ENCODE results near the gene SETD5. TPM values are rescaled to one million over a fixed set of nuclear protein-coding genes. Genes with fewer than 3 reads are reported as not detected.
A peak's percentile ranks its signal among the peaks of the same experiment; 100 is the strongest.

SETD5 gene
- total RNA-seq, 1 donor = 140 TPM

DNA sequence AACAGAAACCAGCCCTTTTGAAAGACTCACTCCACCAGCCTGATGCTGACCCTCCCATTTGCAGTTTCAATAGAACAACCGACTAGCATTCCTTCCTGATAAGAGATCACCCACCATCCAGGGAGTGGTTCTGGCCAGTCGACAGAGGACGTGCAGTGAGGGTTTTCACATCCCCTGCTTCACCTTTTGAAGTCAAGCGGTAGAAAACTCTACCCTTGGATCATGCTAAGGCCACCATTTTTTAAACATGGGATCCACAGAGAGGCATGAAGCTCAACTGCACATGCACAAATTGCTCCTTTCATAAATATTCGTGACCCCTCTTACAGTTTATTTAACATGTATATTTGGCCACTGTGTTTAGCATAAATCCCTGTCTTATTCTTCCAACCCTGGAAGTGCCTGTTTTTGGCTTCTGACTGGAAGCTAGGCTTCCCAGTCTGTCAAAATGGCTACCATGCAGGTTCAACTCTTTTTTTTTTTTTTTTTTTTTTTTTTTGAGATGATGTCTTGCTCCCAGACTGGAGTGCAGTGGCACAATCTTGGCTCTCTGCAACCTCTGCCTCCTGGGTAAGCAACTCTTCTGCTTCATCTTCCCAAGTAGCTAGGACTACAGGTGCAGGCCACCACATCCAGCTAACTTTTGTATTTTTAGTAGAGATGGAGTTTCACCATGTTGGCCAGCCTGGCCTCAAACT, 35.6 kb upstream of the SETD5 start:
- no peak for TF ChIP-seq CTCF (IDR thresholded peaks at IDR 0.05; ENCODE audit: insufficient read depth, low read depth, low read length)
- no peak for DNase-seq (ENCODE audit: low read depth)
- peak overlapping the region; percentile 68 for H3K4me3 ChIP-seq (ENCODE audit: low read depth, low read length)

DNA sequence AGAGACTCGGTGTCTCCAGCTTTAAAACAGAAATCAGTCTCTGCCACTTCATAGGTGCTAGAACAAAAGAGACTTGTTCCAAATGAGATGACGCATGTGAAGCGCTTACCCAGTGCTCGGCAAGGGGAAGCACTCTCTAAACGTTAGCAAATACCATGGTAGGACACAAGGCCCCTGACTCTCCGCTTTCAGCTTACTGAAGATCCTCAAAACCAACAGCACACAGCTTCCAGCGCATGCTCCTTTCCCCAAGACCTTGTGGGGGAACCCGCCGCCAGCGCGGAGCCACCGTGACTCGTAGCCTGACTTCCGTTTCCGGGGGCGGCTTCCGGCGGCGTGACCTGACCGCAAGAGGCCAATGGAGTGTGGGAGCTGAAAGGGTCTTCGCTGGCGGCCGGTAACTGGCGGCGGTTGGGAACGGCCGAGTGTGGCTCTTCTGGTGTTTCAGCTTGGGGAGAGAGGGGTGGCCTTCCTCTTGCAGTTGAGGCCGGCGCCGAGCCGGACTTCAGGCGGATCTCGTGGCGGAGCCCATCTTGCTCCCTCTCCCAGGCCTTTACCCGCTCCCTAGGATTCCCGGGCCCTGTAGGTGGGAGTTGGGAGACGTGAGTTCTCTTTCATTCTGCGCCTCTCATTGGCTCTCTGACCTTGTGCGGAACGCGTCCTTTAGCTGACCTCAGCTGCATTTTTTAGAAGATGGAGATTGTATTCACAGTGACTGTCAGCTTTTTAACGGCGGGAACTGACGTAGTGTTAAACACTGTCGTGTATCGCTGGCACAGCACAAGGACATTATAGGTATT, 34.5 kb upstream of the SETD5 start, which contains the start of gene THUMPD3:
THUMPD3 (plus strand) TSS at position 324 of the 800 bp plus-strand sequence. CDS start 2,015 bp downstream, outside the sequence.
- no peak for TF ChIP-seq CTCF (IDR thresholded peaks at IDR 0.05; ENCODE audit: insufficient read depth, low read depth, low read length)
- H3K4me3 ChIP-seq (ENCODE audit: low read depth, low read length) = peak within 1 kb of the TSS; percentile 68
- peak; percentile 92 for DNase-seq (ENCODE audit: low read depth)

- DNase-seq (ENCODE audit: low read depth) = no peak
- no peak overlapping the region for H3K4me3 ChIP-seq (ENCODE audit: low read depth, low read length)
- TF ChIP-seq CTCF (IDR thresholded peaks at IDR 0.05; ENCODE audit: insufficient read depth, low read depth, low read length) = no peak
Measured at GRCh38 chr3:9369508-9369907, 27.9 kb upstream of the SETD5 start.

DNA sequence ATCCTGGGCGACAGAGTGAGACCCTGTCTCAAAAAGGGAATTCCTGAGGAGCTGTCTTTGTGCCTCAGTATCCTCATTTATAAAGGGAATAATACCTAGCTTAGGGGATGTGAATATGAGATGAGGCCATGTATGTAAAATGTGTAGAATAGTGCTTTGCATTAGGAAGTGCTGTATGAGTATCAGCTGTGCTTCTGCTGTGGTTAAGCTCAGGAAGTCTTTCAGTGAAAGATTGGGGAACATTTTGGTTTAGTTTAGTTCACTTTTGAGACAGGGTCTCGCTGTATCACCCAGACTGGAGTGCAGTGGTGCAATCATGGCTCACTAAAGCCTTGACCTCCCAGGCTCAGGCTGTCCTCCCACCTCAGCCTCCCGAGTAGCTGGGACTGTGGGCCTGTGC, 23.9 kb upstream of the SETD5 start:
- no peak for TF ChIP-seq CTCF (IDR thresholded peaks at IDR 0.05; ENCODE audit: insufficient read depth, low read depth, low read length)
- no peak for DNase-seq (ENCODE audit: low read depth)
- H3K4me3 ChIP-seq (ENCODE audit: low read depth, low read length) = no peak overlapping the region

GRCh38 chr3:9377981-9378380, 19.4 kb upstream of the SETD5 start:
- TF ChIP-seq CTCF (IDR thresholded peaks at IDR 0.05; ENCODE audit: insufficient read depth, low read depth, low read length) = no peak
- no peak overlapping the region for H3K4me3 ChIP-seq (ENCODE audit: low read depth, low read length)
- DNase-seq (ENCODE audit: low read depth) = no peak

GRCh38 chr3:9379327-9379726, 18.1 kb upstream of the SETD5 start:
- H3K4me3 ChIP-seq (ENCODE audit: low read depth, low read length) = no peak overlapping the region
- DNase-seq (ENCODE audit: low read depth) = no peak
- no peak for TF ChIP-seq CTCF (IDR thresholded peaks at IDR 0.05; ENCODE audit: insufficient read depth, low read depth, low read length)
